ENCODE results near the gene HOXC9.

DNA sequence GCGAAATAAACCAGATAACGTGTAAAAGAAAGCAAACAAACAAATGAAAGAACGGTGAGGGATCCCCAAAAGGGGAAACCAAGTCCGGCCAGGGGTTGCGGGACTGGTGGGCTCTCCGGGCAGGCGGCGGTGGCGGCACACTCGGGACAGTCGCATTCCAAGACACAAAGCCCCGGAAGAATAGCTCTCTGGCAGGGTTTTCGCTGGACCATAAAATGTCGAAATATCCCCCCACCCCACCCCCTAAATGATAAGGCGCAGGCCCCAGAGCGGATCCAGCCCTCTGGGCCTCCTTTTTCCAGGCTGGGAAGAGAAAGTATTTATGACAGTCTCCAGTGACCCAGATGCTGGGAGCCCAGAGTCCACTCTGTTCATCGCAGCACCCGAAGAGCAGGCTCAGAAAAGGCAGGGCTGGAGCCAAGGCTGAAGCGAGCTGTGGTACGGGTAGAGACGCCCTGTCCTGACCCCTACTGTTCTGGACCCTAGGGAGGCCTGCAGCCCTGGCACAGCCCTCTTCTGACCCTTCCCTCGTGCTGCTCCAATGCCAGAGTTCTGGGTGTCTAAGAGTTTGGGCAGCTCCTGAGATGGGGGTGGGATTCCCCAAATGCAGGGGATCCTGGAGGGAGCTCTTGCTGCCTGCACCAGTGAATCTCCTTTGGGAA, 6.7 kb downstream of the HOXC9 start:
- TF ChIP-seq, protein P1, sequence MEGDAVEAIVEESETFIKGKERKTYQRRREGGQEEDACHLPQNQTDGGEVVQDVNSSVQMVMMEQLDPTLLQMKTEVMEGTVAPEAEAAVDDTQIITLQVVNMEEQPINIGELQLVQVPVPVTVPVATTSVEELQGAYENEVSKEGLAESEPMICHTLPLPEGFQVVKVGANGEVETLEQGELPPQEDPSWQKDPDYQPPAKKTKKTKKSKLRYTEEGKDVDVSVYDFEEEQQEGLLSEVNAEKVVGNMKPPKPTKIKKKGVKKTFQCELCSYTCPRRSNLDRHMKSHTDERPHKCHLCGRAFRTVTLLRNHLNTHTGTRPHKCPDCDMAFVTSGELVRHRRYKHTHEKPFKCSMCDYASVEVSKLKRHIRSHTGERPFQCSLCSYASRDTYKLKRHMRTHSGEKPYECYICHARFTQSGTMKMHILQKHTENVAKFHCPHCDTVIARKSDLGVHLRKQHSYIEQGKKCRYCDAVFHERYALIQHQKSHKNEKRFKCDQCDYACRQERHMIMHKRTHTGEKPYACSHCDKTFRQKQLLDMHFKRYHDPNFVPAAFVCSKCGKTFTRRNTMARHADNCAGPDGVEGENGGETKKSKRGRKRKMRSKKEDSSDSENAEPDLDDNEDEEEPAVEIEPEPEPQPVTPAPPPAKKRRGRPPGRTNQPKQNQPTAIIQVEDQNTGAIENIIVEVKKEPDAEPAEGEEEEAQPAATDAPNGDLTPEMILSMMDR (IDR thresholded peaks at IDR 0.05) = no peak
- TF ChIP-seq POLR2A (IDR thresholded peaks at IDR 0.05) (no peak), EP300 (IDR thresholded peaks at IDR 0.05) (no peak)
